A549 (cell line): ENCODE data around the gene LPCAT1. TPM values are rescaled to one million over a fixed set of nuclear protein-coding genes. Genes with fewer than 3 reads are reported as not detected.

ENCODE experiments used
- ATAC-seq, 2 experiments: fragments of 200-7000 bp in 1 of 2; fragments of >200 bp in 1 of 2; cut with Nextera tagmentation in 1 of 2; cut with Tn5 transposase in 1 of 2; 3 replicates each; pipeline versions ENCODE4 v1.8.0 to v1.9.1; 2018 to 2020; ENCODE audit warnings: mild to moderate bottlenecking in 1 of 2, moderate library complexity in 1 of 2
- CTCF ChIA-PET: fragments of 300-600 bp; sonication (Branson Sonifier 250); formaldehyde crosslinking; extraction: SDS; loops from one replicate; lab custom pipeline; 2021; ENCODE audit warnings: antibody characterized with exemption, inconsistent platforms; lab: Yijun Ruan, JAX
- POLR2A ChIA-PET: fragments of 350-600 bp; formaldehyde crosslinking; extraction: SDS; loops from one replicate; lab custom pipeline; 2021; ENCODE audit warnings: antibody characterized with exemption, inconsistent platforms; lab: Yijun Ruan, JAX
- DNase-seq, 2 experiments: peaks; one replicate each; pipeline versions ENCODE4 v3.0.0 to v3.0.0-alpha.2; 2011 to 2016; ENCODE audit warnings: low read depth in 1 of 2, low spot score in 1 of 2
- FAIRE-seq: peaks from 2 replicates; lab custom pipeline; 2011; peaks lifted over from hg19 to GRCh38; lab: Jason Lieb, UNC
- H3K27ac ChIP-seq, 2 experiments: fragments of >200 bp; sonication (Bioruptor Twin); formaldehyde crosslinking; 3 replicates each; pipeline ENCODE4 v1.5.1; 2016 to 2017
- H3K4me1 ChIP-seq: fragments of >200 bp; sonication (Bioruptor Twin); formaldehyde crosslinking; 3 replicates; pipeline ENCODE4 v1.6.1; 2016
- H3K4me2 ChIP-seq: fragments of >200 bp; sonication (Bioruptor Twin); formaldehyde crosslinking; 3 replicates; pipeline ENCODE4 v1.6.1; 2016
- H3K4me3 ChIP-seq: fragments of >200 bp; sonication (Bioruptor Twin); formaldehyde crosslinking; 3 replicates; pipeline ENCODE4 v1.5.1; 2016
- H3K9me3 ChIP-seq: fragments of >200 bp; sonication (Bioruptor Twin); formaldehyde crosslinking; 3 replicates; pipeline ENCODE4 v1.6.1; 2016
- BCL3 ChIP-seq: fragments of >200 bp; sonication (Bioruptor Twin); formaldehyde crosslinking; IDR thresholded peaks from 3 replicates; pipeline ENCODE4 v1.6.1; 2016
- CBX2 ChIP-seq: fragments of 200-600 bp; sonication (generic); IDR thresholded peaks from 2 replicates; pipeline ENCODE4 v1.6.1; 2016; ENCODE audit warnings: low read depth, mild to moderate bottlenecking, borderline replicate concordance
- CBX8 ChIP-seq: fragments of 200-600 bp; sonication (generic); IDR thresholded peaks from 2 replicates; pipeline ENCODE4 v1.6.1; 2016
- CEBPB ChIP-seq, 2 experiments: fragments of >200 bp in 1 of 2; sonication (Bioruptor Twin) in 1 of 2; formaldehyde crosslinking in 1 of 2; IDR thresholded peaks; 2 replicates each; pipeline ENCODE4 v1.6.1; 2012 to 2016
- CHD2 ChIP-seq: fragments of 150-350 bp; IDR thresholded peaks from 2 replicates; pipeline ENCODE4 v1.6.1; 2014; ENCODE audit warnings: low read length; ENCODE audit not compliant: partially characterized antibody
- CTCF ChIP-seq: fragments of >200 bp; sonication (Bioruptor Twin); formaldehyde crosslinking; IDR thresholded peaks from 3 replicates; pipeline ENCODE4 v1.5.1; 2016
- EHF ChIP-seq: fragments of 250-450 bp; sonication (Bioruptor Pico); IDR thresholded peaks from 2 replicates; pipeline ENCODE4 v1.5.0; 2020; ENCODE audit warnings: mild to moderate bottlenecking
- ESRRA ChIP-seq: fragments of 150-350 bp; IDR thresholded peaks from 2 replicates; pipeline ENCODE4 v1.6.1; 2014; ENCODE audit warnings: mild to moderate bottlenecking, low read length, borderline replicate concordance
- FOSB ChIP-seq: fragments of 250-450 bp; sonication (Bioruptor Pico); IDR thresholded peaks from 2 replicates; pipeline ENCODE4 v1.5.0; 2020; ENCODE audit warnings: mild to moderate bottlenecking, moderate library complexity
- FOXS1 ChIP-seq: fragments of 250-450 bp; sonication (Bioruptor Pico); IDR thresholded peaks from 2 replicates; pipeline ENCODE4 v1.5.0; 2020; ENCODE audit warnings: mild to moderate bottlenecking, moderate library complexity
- HEYL ChIP-seq: fragments of 250-450 bp; sonication (Bioruptor Pico); IDR thresholded peaks from 2 replicates; pipeline ENCODE4 v1.8.0; 2021; ENCODE audit warnings: mild to moderate bottlenecking, moderate library complexity
- HMGXB4 ChIP-seq: fragments of 250-450 bp; sonication (Bioruptor Pico); IDR thresholded peaks from 2 replicates; pipeline ENCODE4 v1.5.0; 2021; ENCODE audit warnings: mild to moderate bottlenecking, moderate library complexity, borderline replicate concordance
- HOXA7 ChIP-seq: fragments of 250-450 bp; sonication (Bioruptor Pico); IDR thresholded peaks from 2 replicates; pipeline ENCODE4 v1.5.0; 2020; ENCODE audit warnings: mild to moderate bottlenecking, moderate library complexity
- HOXB13 ChIP-seq: fragments of 250-450 bp; sonication (Bioruptor Pico); IDR thresholded peaks from 2 replicates; pipeline ENCODE4 v1.5.0; 2020; ENCODE audit warnings: low read depth, mild to moderate bottlenecking, moderate library complexity
- MAFK ChIP-seq: fragments of 450-650 bp; IDR thresholded peaks from 2 replicates; pipeline ENCODE4 v1.6.1; 2014; ENCODE audit not compliant: partially characterized antibody
- MAZ ChIP-seq: fragments of 150-350 bp; IDR thresholded peaks from 2 replicates; pipeline ENCODE4 v1.6.1; 2014; ENCODE audit warnings: antibody characterized with exemption, low read depth, low read length, borderline replicate concordance
- NFE2L2 ChIP-seq: fragments of 150-350 bp; conservative IDR thresholded peaks from 2 replicates; pipeline ENCODE4 v1.6.1; 2014; ENCODE audit warnings: low read length
- PBX3 ChIP-seq: IDR thresholded peaks from 2 replicates; pipeline ENCODE4 v1.6.1; 2012
- PHF8 ChIP-seq: fragments of 200-600 bp; sonication (generic); IDR thresholded peaks from 2 replicates; pipeline ENCODE4 v1.6.1; 2016; ENCODE audit warnings: low read depth, mild to moderate bottlenecking, antibody characterized with exemption, moderate library complexity, borderline replicate concordance
- RARB ChIP-seq: fragments of 250-450 bp; sonication (Bioruptor Pico); IDR thresholded peaks from 2 replicates; pipeline ENCODE4 v1.8.0; 2021; ENCODE audit warnings: mild to moderate bottlenecking, moderate library complexity
- RFX5 ChIP-seq: fragments of 450-650 bp; IDR thresholded peaks from 2 replicates; pipeline ENCODE4 v1.7.1; 2014; ENCODE audit warnings: antibody characterized with exemption, mild to moderate bottlenecking, moderate library complexity
- RNF2 ChIP-seq: fragments of 200-600 bp; sonication (generic); IDR thresholded peaks from 2 replicates; pipeline ENCODE4 v1.6.1; 2016; ENCODE audit warnings: low read depth, mild to moderate bottlenecking, antibody characterized with exemption, moderate library complexity, borderline replicate concordance
- SREBF2 ChIP-seq: fragments of 450-650 bp; IDR thresholded peaks from 2 replicates; pipeline ENCODE4 v1.6.1; 2014; ENCODE audit warnings: mild to moderate bottlenecking, moderate library complexity
- USF2 ChIP-seq: fragments of 450-650 bp; IDR thresholded peaks from 2 replicates; pipeline ENCODE4 v1.6.1; 2014; ENCODE audit warnings: antibody characterized with exemption
- ZC3H11A ChIP-seq: fragments of 450-650 bp; IDR thresholded peaks from 2 replicates; pipeline ENCODE4 v1.6.1; 2014; ENCODE audit warnings: antibody characterized with exemption, mild to moderate bottlenecking
- WGBS: methylation state at CpG from one replicate; pipeline ENCODE4 v1.1.6; 2017; ENCODE audit errors: missing lambda C conversion rate; 5-methylcytosine and 5-hydroxymethylcytosine counted together
- polyA plus RNA-seq, 4 experiments: library from polyadenylated mRNA; depleted of rRNA in 3 of 4; stranded (reverse); fragments of >200 nt; fragmentation: RNase III in 1 of 4; extraction: RNeasy Plus Mini Kit Qiagen cat#74134 plus additional on column Dnase treatment in 1 of 4; gene quantifications; 2 replicates in 3 of 4; 3 replicates in 1 of 4; pipeline ENCODE4 v1.2.3, GENCODE V29; 2011 to 2017

The LPCAT1 gene
- polyA plus RNA-seq, 2 of the 4 experiments (the other 2 are of a cell fraction): 22.9 to 74.9 TPM

GRCh38 chr5:1564182-1564748 is 40.5 kb upstream of the LPCAT1 start (continued):
- TF ChIP-seq FOSB (CRISPR knock-in tag): no peak

- peak overlapping the region; percentile 18 for H3K4me2 ChIP-seq
- no peaks in the 10 kb centered on the region for H3K9me3 ChIP-seq
- WGBS: 68% methylated on average over 7 of the region's 7 CpGs
- TF ChIP-seq CEBPB (IDR thresholded peaks at IDR 0.05): no peak
- no peak for TF ChIP-seq CTCF
- TF ChIP-seq NFE2L2: no peak
- no peak for TF ChIP-seq RFX5
- no peak for TF ChIP-seq HEYL (CRISPR knock-in tag)
- TF ChIP-seq ZC3H11A: no peak
- no peak for TF ChIP-seq FOXS1
- no peak for TF ChIP-seq BCL3
- TF ChIP-seq MAZ: no peak
- TF ChIP-seq HOXA7 (CRISPR knock-in tag): no peak
- TF ChIP-seq CBX2: no peak
- no peak for TF ChIP-seq ESRRA
- TF ChIP-seq EHF (CRISPR knock-in tag): no peak
- H3K27ac ChIP-seq: peak overlapping the region; percentile 66 to 87
- CTCF ChIA-PET: interaction anchor here (0.5 to 1.8 kb wide), 2 partner anchors 49 to 82 kb away, joined by 3 to 5 read pairs; no protein-coding TSS in a partner anchor
- no peak for FAIRE-seq
- POLR2A ChIA-PET: interaction anchor here (2.2 kb wide), 1 partner anchor 40 kb away, joined by 5 read pairs; the partner anchor contains the start of gene LPCAT1
- DNase-seq: no peak
- H3K4me3 ChIP-seq: no peak overlapping the region
- peaks cover 51% of the 10 kb centered on the region for H3K4me1 ChIP-seq
- peak in 1 of 2 experiments; percentile 45; a peak in 3 of 6 replicates for ATAC-seq
Measured at GRCh38 chr5:1563617-1564181, 39.9 kb upstream of the LPCAT1 start.

GRCh38 chr5:1563051-1563461 is 39.3 kb upstream of the LPCAT1 start:
- H3K9me3 ChIP-seq: no peaks in the 10 kb centered on the region
- peak overlapping the region; percentile 66 to 87; a peak in 5 of 6 replicates for H3K27ac ChIP-seq
- H3K4me2 ChIP-seq: no peak overlapping the region
- DNase-seq (no peak), FAIRE-seq (no peak), ATAC-seq (no peak)
- POLR2A ChIA-PET: interaction anchor here (2.2 kb wide), 1 partner anchor 40 kb away, joined by 5 read pairs; the partner anchor contains the start of gene LPCAT1
- H3K4me3 ChIP-seq: no peak overlapping the region
- CTCF ChIA-PET: interaction anchor here (0.5 to 1.8 kb wide), 2 partner anchors 49 to 82 kb away, joined by 3 to 5 read pairs; no protein-coding TSS in a partner anchor
- 95% methylated on average over 17 of the region's 21 CpGs for WGBS
- peaks cover 45% of the 10 kb centered on the region for H3K4me1 ChIP-seq
- TF ChIP-seq PHF8 (no peak), CTCF (no peak), USF2 (no peak), CBX8 (no peak), EHF (CRISPR knock-in tag) (no peak), HOXB13 (CRISPR knock-in tag) (no peak), CHD2 (no peak), NFE2L2 (no peak), RFX5 (no peak), RNF2 (no peak), MAFK (no peak), HMGXB4 (CRISPR knock-in tag) (no peak), RARB (no peak), PBX3 (no peak), SREBF2 (no peak)
